Muscle layer of duodenum (tissue), 2 donors: Measurements from ENCODE around the gene CPNE7.
A peak's percentile ranks its signal among the peaks of the same experiment; 100 is the strongest.
"Not testable (repeated sequence)": the region's sequence is repeated elsewhere in the genome, so short reads cannot be mapped to it uniquely, and the experiment has no call there.

ENCODE experiments used
- H3K27ac ChIP-seq: one replicate; pipeline ENCODE4 v1.7.0; 2013; ENCODE audit warnings: mild to moderate bottlenecking, low read length
- H3K27me3 ChIP-seq: one replicate; pipeline ENCODE4 v1.7.0; 2013; ENCODE audit warnings: low read depth, mild to moderate bottlenecking, control low read depth, low read length
- H3K36me3 ChIP-seq, 2 donors: one replicate each; pipeline ENCODE4 v1.7.0; 2013; ENCODE audit warnings: low read length in 2 of 2, control low read depth in 1 of 2, mild to moderate bottlenecking in 1 of 2; ENCODE audit not compliant: insufficient read depth in 2 of 2, control insufficient read depth in 1 of 2
- H3K4me1 ChIP-seq, 2 donors: one replicate each; pipeline ENCODE4 v1.7.0; 2013; ENCODE audit warnings: low read length in 2 of 2, mild to moderate bottlenecking in 2 of 2, control low read depth in 1 of 2, moderate library complexity in 1 of 2; ENCODE audit not compliant: insufficient read depth in 2 of 2, control insufficient read depth in 1 of 2
- H3K4me3 ChIP-seq, 2 donors: one replicate each; pipeline ENCODE4 v1.7.0; 2013; ENCODE audit warnings: low read length in 2 of 2, low read depth in 1 of 2, mild to moderate bottlenecking in 1 of 2
- H3K9me3 ChIP-seq, 2 donors: one replicate each; pipeline ENCODE4 v1.7.0; 2013; ENCODE audit warnings: low read length in 2 of 2, control low read depth in 1 of 2, mild to moderate bottlenecking in 1 of 2; ENCODE audit not compliant: control insufficient read depth in 1 of 2
- donor health status: healthy.

Gene CPNE7

DNA sequence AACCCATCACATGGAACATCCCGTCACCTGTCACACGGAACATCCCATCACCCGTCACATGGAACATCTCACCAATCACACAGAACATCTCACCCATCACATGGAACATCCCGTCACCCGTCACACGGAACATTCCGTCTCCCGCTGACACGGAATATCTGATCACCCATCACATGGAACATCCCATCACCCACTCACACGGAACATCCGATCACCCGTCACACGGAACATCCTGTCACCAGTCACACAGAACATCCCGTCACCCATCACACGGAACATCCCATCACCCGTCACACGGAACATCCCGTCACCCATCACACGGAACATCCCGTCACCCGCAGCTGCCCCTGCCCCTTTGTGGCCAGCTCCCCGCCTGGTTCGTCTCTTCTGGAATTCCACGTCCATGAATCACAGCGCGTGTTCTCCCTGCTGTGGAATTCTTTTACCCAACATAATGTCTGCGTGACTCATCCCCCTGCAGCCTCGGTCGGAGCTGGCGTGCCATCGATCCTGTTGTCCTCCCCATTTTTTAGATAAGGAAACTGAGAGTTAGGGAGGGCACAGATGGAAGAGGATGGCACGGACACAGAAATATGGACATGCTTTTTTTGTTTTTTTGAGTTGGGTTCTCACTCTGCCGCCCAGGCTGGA is 5.6 kb downstream of the CPNE7 start:
- Histone ChIP-seq H3K4me1 (peaks cover 0 to 5% of the 10 kb centered on the region in 2 donors), H3K36me3 (no peaks in the 10 kb centered on the region), H3K27me3 (no peaks in the 10 kb centered on the region), H3K27ac (no peak overlapping the region), H3K4me3 (no peak overlapping the region), H3K9me3 (no peaks in the 10 kb centered on the region)

DNA sequence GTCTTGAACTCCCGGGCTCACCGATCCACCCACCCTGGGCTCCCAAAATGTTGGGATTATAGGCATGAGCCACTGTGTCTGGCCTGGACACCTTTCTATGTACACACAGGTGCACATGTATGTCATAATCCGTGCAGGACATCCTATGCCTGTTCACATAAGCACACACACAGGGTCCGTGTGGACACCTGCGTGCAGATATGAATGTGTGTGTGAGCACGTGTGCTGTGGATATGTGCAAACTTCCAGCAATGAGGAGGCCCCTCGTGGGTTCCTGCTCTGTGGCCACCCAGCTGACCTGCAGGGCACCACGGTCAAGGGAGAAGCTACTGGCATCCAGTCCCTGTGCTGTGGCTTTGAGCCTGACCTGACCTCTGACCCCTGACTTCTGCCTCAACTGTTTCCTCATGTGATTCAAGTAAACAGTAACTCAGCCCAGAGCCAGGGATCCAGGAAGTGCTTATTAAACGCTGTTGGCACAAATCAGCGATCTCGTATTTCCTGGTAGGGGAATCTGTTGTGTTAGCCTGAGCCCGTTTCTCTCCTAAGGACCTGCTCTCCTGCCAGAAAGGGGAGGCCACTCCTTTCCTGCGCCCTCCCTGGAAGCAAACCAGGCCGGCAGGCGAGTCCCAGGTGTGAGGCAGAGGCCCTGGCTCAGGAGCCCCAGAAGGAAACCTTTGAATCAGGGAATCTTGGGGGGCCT is 6.5 kb downstream of the CPNE7 start:
- Histone ChIP-seq H3K27me3 (no peaks in the 10 kb centered on the region), H3K36me3 (no peaks in the 10 kb centered on the region), H3K27ac (peak overlapping the region; percentile 29), H3K4me3 (no peak overlapping the region), H3K4me1 (peaks cover 0 to 3% of the 10 kb centered on the region in 2 donors), H3K9me3 (no peaks in the 10 kb centered on the region)

DNA sequence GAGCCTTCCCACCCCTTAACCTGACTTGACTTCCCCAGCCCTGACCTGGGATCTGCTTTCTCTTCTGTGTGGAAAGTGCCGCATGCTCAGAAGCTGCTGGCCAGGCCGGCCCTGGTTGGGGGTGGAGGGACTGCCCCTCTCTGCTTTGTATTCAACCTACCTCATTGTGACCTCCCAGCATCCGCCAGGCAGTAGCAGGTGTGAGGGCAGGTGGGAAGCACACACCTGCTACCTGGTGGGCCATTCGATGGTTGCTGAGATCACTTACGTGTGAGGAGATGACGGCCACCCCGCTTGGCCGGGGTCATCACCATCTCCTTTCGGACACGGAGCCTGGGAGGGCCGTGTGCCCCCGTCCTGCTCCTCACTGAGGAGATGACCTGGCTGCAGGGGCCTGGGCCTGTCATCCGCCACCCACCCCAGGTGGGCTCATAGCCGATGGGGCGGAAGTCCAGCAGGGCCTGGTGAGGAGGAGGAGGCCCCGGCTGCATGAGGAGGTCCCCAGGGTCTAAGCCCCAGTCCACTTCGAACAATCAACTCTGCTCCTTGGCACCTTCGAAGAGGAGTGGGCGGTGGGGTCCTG is 7.1 kb downstream of the CPNE7 start:
- Histone ChIP-seq H3K4me1 (peaks cover 0 to 3% of the 10 kb centered on the region in 2 donors), H3K27me3 (no peaks in the 10 kb centered on the region), H3K4me3 (no peak overlapping the region), H3K27ac (peak overlapping the region; percentile 29), H3K36me3 (no peaks in the 10 kb centered on the region), H3K9me3 (no peaks in the 10 kb centered on the region)

DNA sequence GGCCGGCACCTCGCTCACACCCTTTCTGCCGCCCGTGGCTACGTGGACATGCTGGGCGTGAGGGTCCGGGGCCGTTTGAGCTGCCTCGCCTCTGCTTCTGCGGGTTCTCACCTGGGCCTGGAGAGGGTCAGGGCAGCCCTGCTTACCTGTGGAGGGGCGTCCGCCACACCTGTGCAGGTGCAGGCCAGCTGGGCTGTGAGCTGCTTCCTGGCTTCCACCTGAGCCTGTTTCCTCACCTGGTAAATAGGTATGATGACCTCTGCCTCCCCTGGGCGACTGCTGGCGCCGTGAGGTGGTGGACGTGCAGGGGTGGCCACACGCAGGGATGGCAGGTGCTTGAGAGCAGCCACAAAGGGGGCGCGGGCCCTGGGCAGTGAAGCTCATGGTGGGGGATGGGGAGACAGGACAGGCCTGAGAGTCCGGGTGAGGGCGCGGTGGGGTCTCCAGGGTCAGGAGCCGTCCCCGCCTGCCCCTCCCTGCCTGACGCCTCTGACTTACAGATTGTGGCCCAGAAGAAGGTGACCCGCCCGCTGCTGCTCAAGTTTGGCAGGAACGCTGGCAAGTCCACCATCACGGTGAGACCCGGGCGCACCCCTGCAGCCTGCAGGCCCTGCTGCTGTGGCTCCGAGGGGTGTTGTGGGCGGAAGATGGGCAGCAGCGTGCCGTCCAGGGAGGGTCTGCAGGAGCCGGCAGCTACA is 7.8 kb downstream of the CPNE7 start:
- peaks cover 0 to 3% of the 10 kb centered on the region in 2 donors for H3K4me1 ChIP-seq
- no peaks in the 10 kb centered on the region for H3K36me3 ChIP-seq
- H3K27me3 ChIP-seq: no peaks in the 10 kb centered on the region
- H3K4me3 ChIP-seq: no peak overlapping the region
- H3K27ac ChIP-seq: no peak overlapping the region
- H3K9me3 ChIP-seq: no peaks in the 10 kb centered on the region

- no peak overlapping the region for H3K27ac ChIP-seq
- H3K4me1 ChIP-seq: peaks cover 0 to 3% of the 10 kb centered on the region in 2 donors
- H3K4me3 ChIP-seq: no peak overlapping the region
- H3K27me3 ChIP-seq: no peaks in the 10 kb centered on the region
- no peaks in the 10 kb centered on the region for H3K9me3 ChIP-seq
- no peaks in the 10 kb centered on the region for H3K36me3 ChIP-seq
Measured at GRCh38 chr16:89583895-89584644, 8.5 kb downstream of the CPNE7 start.

- Histone ChIP-seq H3K27ac (no peak overlapping the region), H3K4me3 (no peak overlapping the region), H3K27me3 (no peaks in the 10 kb centered on the region), H3K9me3 (no peaks in the 10 kb centered on the region), H3K36me3 (no peaks in the 10 kb centered on the region), H3K4me1 (peaks cover 0 to 3% of the 10 kb centered on the region in 2 donors)
Measured at GRCh38 chr16:89584768-89585549, 9.4 kb downstream of the CPNE7 start.

DNA sequence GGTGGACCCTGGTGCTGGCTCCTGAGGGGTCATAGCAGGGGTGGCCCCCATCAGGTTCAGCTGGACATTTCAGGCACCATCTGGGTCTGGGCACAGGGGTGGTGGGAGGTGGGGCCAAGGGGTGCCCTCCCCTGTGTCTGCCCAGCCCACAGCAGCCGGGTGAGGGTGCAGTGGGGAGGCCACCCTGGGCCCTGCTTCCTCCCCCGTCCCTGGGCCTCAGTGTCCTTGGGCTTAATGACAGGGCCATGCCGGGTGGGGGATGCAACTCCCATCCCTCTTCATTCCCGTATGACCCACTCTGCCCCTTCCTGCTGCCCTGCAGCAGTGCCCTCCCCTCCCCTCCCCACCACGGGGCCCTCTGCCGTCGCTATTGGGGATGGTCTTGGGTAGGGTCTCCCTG is 10.7 kb downstream of the CPNE7 start:
- peaks cover 0 to 3% of the 10 kb centered on the region in 2 donors for H3K4me1 ChIP-seq
- H3K36me3 ChIP-seq: no peaks in the 10 kb centered on the region
- H3K27ac ChIP-seq: no peak overlapping the region
- H3K4me3 ChIP-seq: no peak overlapping the region
- no peaks in the 10 kb centered on the region for H3K27me3 ChIP-seq
- no peaks in the 10 kb centered on the region for H3K9me3 ChIP-seq

DNA sequence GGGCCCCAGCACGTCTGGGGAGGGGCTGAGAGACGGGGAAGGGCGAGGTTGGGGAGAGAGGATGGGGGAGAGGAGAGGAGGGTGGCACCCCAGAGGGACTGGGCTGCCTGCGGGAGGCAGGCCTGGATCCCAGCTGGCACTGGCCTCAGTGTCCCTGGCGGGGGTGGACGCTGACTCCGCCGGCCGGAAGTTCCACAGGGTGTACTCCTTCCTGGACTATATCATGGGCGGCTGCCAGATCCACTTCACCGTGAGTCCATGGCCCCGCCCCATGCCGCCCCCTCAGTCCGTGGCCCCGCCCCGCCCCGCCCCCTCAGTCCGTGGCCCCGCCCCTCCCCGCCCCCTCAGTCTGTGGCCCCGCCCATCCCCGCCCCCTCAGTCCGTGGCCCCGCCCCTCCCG is 11.3 kb downstream of the CPNE7 start:
- H3K4me1 ChIP-seq: peaks cover 0 to 3% of the 10 kb centered on the region in 2 donors
- no peaks in the 10 kb centered on the region for H3K27me3 ChIP-seq
- H3K27ac ChIP-seq: no peak overlapping the region
- no peaks in the 10 kb centered on the region for H3K36me3 ChIP-seq
- H3K4me3 ChIP-seq: no peak overlapping the region
- H3K9me3 ChIP-seq: no peaks in the 10 kb centered on the region

DNA sequence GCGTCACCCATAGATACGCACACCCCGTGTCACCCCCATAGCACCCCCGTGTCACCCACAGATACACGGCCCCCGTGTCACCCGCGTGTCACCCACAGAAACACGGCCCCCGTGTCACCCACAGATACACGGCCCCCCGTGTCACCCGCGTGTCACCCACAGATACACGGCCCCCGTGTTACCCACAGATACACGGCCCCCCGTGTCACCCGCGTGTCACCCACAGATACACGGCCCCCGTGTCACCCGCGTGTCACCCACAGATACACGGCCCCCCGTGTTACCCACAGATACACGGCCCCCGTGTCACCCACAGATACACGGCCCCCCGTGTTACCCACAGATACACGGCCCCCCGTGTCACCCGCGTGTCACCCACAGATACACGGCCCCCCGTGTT is 12.1 kb downstream of the CPNE7 start:
- not testable (repeated sequence) for H3K27me3 ChIP-seq, H3K4me3 ChIP-seq

GRCh38 chr16:89588413-89589109 is 13.0 kb downstream of the CPNE7 start:
- Histone ChIP-seq H3K9me3 (no peaks in the 10 kb centered on the region), H3K36me3 (no peaks in the 10 kb centered on the region), H3K4me1 (no peaks in the 10 kb centered on the region), H3K27me3 (no peaks in the 10 kb centered on the region), H3K4me3 (no peak overlapping the region), H3K27ac (no peak overlapping the region)

More for the DNA sequence above, 12.1 kb downstream of the CPNE7 start:
- H3K4me1 ChIP-seq, H3K36me3 ChIP-seq, H3K9me3 ChIP-seq, H3K27ac ChIP-seq: not testable (repeated sequence)
